ENCODE data around the gene PANK1.

PANK1 gene

GRCh38 chr10:89575031-89575430 is 70.0 kb downstream of the PANK1 start:
- no peak for TF ChIP-seq JUND (IDR thresholded peaks at IDR 0.05; ENCODE audit: low read depth)
- DNase-seq (ENCODE audit: low read depth in 1 of 2, low spot score in 1 of 2): no peak
- in situ Hi-C loops (cut with HindIII; ENCODE audit: low pct_unique_long_range_greater_than_20kb, low sequenced_read_pairs): no loop called here

- no peak for TF ChIP-seq JUND (IDR thresholded peaks at IDR 0.05; ENCODE audit: low read depth)
- no peak for DNase-seq (ENCODE audit: low read depth in 1 of 2, low spot score in 1 of 2)
- in situ Hi-C loops (cut with HindIII; ENCODE audit: low pct_unique_long_range_greater_than_20kb, low sequenced_read_pairs): no loop called here
Measured at GRCh38 chr10:89574368-89574767, 70.7 kb downstream of the PANK1 start.

- DNase-seq (ENCODE audit: low read depth in 1 of 2, low spot score in 1 of 2): no peak
- in situ Hi-C loops (cut with HindIII; ENCODE audit: low pct_unique_long_range_greater_than_20kb, low sequenced_read_pairs): no loop called here
- TF ChIP-seq JUND (IDR thresholded peaks at IDR 0.05; ENCODE audit: low read depth): no peak
Measured at GRCh38 chr10:89567576-89568245, 77.3 kb downstream of the PANK1 start.

- no peak for TF ChIP-seq JUND (IDR thresholded peaks at IDR 0.05; ENCODE audit: low read depth)
- DNase-seq (ENCODE audit: low read depth in 1 of 2, low spot score in 1 of 2): no peak
- in situ Hi-C loops (cut with HindIII; ENCODE audit: low pct_unique_long_range_greater_than_20kb, low sequenced_read_pairs): no loop called here
Measured at GRCh38 chr10:89566992-89567391, 78.0 kb downstream of the PANK1 start.

GRCh38 chr10:89566095-89566950 is 78.7 kb downstream of the PANK1 start:
- in situ Hi-C loops (cut with HindIII; ENCODE audit: low pct_unique_long_range_greater_than_20kb, low sequenced_read_pairs): no loop called here
- 0 out of 2 replicates have a peak, but pooled peaks have one; percentile 17 for TF ChIP-seq JUND (IDR thresholded peaks at IDR 0.05; ENCODE audit: low read depth)
- no peak for DNase-seq (ENCODE audit: low read depth in 1 of 2, low spot score in 1 of 2)

- no peak for DNase-seq (ENCODE audit: low read depth in 1 of 2, low spot score in 1 of 2)
- TF ChIP-seq JUND (IDR thresholded peaks at IDR 0.05; ENCODE audit: low read depth): no peak
- in situ Hi-C loops (cut with HindIII; ENCODE audit: low pct_unique_long_range_greater_than_20kb, low sequenced_read_pairs): no loop called here
Measured at GRCh38 chr10:89565180-89565579, 79.9 kb downstream of the PANK1 start.

- in situ Hi-C loops (cut with HindIII; ENCODE audit: low pct_unique_long_range_greater_than_20kb, low sequenced_read_pairs): no loop called here
Measured at GRCh38 chr10:89563861-89564478, 81.1 kb downstream of the PANK1 start.

GRCh38 chr10:89563311-89563710 is 81.7 kb downstream of the PANK1 start:
- DNase-seq (ENCODE audit: low read depth in 1 of 2, low spot score in 1 of 2): no peak
- in situ Hi-C loops (cut with HindIII; ENCODE audit: low pct_unique_long_range_greater_than_20kb, low sequenced_read_pairs): no loop called here
- no peak for TF ChIP-seq JUND (IDR thresholded peaks at IDR 0.05; ENCODE audit: low read depth)

More at GRCh38 chr10:89563861-89564478, 81.1 kb downstream of the PANK1 start:
- no peak for TF ChIP-seq JUND (IDR thresholded peaks at IDR 0.05; ENCODE audit: low read depth)
- peak; percentile 46 to 71 for DNase-seq (ENCODE audit: low read depth in 1 of 2, low spot score in 1 of 2)

GRCh38 chr10:89556600-89556999 is 88.4 kb downstream of the PANK1 start:
- TF ChIP-seq JUND (IDR thresholded peaks at IDR 0.05; ENCODE audit: low read depth): no peak
- in situ Hi-C loops (cut with HindIII; ENCODE audit: low pct_unique_long_range_greater_than_20kb, low sequenced_read_pairs): no loop called here
- no peak for DNase-seq (ENCODE audit: low read depth in 1 of 2, low spot score in 1 of 2)

- no peak for TF ChIP-seq JUND (IDR thresholded peaks at IDR 0.05; ENCODE audit: low read depth)
- in situ Hi-C loops (cut with HindIII; ENCODE audit: low pct_unique_long_range_greater_than_20kb, low sequenced_read_pairs): no loop called here
- DNase-seq (ENCODE audit: low read depth in 1 of 2, low spot score in 1 of 2): peak in 1 of 2 experiments; percentile 25
Measured at GRCh38 chr10:89555688-89556445, 89.2 kb downstream of the PANK1 start.

GRCh38 chr10:89554433-89554832 is 90.6 kb downstream of the PANK1 start:
- TF ChIP-seq JUND (IDR thresholded peaks at IDR 0.05; ENCODE audit: low read depth): no peak
- DNase-seq (ENCODE audit: low read depth in 1 of 2, low spot score in 1 of 2): no peak
- in situ Hi-C loops (cut with HindIII; ENCODE audit: low pct_unique_long_range_greater_than_20kb, low sequenced_read_pairs): no loop called here

- no peak for DNase-seq (ENCODE audit: low read depth in 1 of 2, low spot score in 1 of 2)
- in situ Hi-C loops (cut with HindIII; ENCODE audit: low pct_unique_long_range_greater_than_20kb, low sequenced_read_pairs): no loop called here
- no peak for TF ChIP-seq JUND (IDR thresholded peaks at IDR 0.05; ENCODE audit: low read depth)
Measured at GRCh38 chr10:89553064-89553734, 91.8 kb downstream of the PANK1 start.

Data from T47D (cell line).